Left colon (tissue), 2 donors: ENCODE data around the gene SAMM50. TPM values are rescaled to one million over a fixed set of nuclear protein-coding genes. Genes with fewer than 3 reads are reported as not detected.
"Not testable (repeated sequence)": the region's sequence is repeated elsewhere in the genome, so short reads cannot be mapped to it uniquely, and the experiment has no call there.

ENCODE experiments used
- ATAC-seq: fragments of 200-7000 bp; cut with Tn5 transposase; one replicate; pipeline ENCODE4 v1.9.1; 2020; ENCODE audit warnings: mild to moderate bottlenecking, moderate library complexity
- DNase-seq, 2 donors: peaks; one replicate each; pipeline ENCODE4 v3.0.0-alpha.2; 2020
- intact Hi-C, 2 donors: fragments of 100-400 bp; cut with DNase I in 1 of 2; cut with micrococcal nuclease in 1 of 2; formaldehyde crosslinking; loops; one replicate each; pipeline versions ENCODE4 v1.11.2 to v1.14.0; 2022; cut with DNase I, micrococcal nuclease
- total RNA-seq, 2 donors: library from RNA; stranded (reverse); fragmentation: NEBNext Ultra II Directional; extraction: Animal tissue kit (Norgen Biotek cat#: 25700); gene quantifications; one replicate each; pipeline ENCODE4 v1.2.1, GENCODE V29; 2021
- donor health status: DM: no; HTN: no; CAD: no.
- donor health status: DM: yes; HTN: yes; CAD: no.

SAMM50 gene
- total RNA-seq, 2 donors from 2014 or later: 47.1 to 59.3 TPM

GRCh38 chr22:43995057-43995685 is 39.9 kb downstream of the SAMM50 start:
- DNase-seq: no peak
- intact Hi-C loops: loop anchor here (5.0 to 10.0 kb wide), 3 partner anchors 90 to 632 kb away; no protein-coding TSS in a partner anchor
- no peak for ATAC-seq

GRCh38 chr22:43995798-43996169 is 40.5 kb downstream of the SAMM50 start:
- DNase-seq (no peak), ATAC-seq (no peak)
- intact Hi-C loops: loop anchor here (5.0 to 10.0 kb wide), 3 partner anchors 89 to 632 kb away; no protein-coding TSS in a partner anchor

- no peak for ATAC-seq
Measured at GRCh38 chr22:43996170-43996980, 41.1 kb downstream of the SAMM50 start.

DNA sequence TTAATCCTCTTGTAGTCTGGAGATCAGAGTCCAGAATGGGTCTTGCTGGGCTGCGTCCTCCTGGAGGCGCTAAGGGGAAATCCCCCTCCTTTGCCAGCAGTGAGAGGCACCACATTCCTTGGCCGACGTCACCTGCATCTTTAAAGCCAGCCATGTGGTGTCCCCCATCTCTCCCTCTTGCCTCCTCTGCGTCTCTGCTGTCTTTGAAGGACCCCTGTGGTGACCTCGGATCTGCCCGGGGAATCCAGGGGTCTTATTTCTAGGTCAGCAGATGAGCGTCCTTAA is 41.7 kb downstream of the SAMM50 start:
- ATAC-seq: no peak
- intact Hi-C loops: loop anchor here (5.0 to 10.0 kb wide), 3 partner anchors 88 to 630 kb away; no protein-coding TSS in a partner anchor
- DNase-seq: no peak

More at GRCh38 chr22:43996170-43996980, 41.1 kb downstream of the SAMM50 start:
- DNase-seq: peak; percentile 43 to 64
- intact Hi-C loops: loop anchor here (5.0 to 10.0 kb wide), 3 partner anchors 88 to 631 kb away; no protein-coding TSS in a partner anchor

- ATAC-seq: no peak
- DNase-seq: no peak
- intact Hi-C loops: loop anchor here (5.0 to 10.0 kb wide), 3 partner anchors 86 to 629 kb away; no protein-coding TSS in a partner anchor
Measured at GRCh38 chr22:43998679-43999264, 43.5 kb downstream of the SAMM50 start.

DNA sequence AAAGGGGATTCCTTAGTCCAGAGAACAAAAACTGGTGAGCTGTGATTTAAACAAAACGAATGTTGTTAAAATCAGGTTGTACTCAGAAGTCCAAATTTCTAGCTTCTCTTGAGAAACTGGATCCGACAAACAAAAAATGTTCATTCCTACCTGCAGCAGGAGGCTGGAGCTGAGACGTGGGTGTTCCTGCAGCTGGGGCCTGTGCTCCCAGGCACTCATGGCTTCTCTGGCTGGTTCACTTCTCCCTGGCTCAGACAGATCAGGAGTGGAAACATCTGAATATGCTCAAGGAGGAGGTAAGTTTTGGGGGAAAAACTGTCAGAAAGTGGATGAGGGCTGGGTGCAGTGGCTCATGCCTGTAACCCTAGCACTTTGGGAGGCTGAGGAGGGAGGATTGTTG is 44.1 kb downstream of the SAMM50 start:
- DNase-seq (no peak), ATAC-seq (no peak)
- intact Hi-C loops: loop anchor here (5.0 to 10.0 kb wide), 3 partner anchors 85 to 628 kb away; no protein-coding TSS in a partner anchor

DNA sequence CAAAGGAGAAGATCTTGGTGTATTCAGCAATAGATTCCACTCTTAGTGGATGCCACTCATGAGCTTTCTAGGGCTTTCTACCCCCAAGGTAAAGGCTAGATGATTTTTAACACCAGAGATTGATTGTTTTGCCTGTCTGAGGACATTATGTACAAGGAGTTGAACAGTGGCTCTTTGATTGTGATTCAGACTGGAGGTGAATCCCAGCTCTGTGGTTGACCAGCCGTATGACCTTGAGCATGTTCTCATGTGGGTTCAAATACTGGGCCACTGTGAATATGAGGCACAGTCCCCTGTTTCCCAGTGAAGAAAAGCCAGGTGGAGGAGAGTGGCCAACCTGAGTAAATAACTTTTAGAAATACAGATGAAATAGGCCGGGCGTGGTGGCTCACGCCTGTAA is 44.9 kb downstream of the SAMM50 start:
- intact Hi-C loops: no loop called here
- ATAC-seq: no peak
- no peak for DNase-seq

GRCh38 chr22:44001521-44001920 is 46.3 kb downstream of the SAMM50 start:
- intact Hi-C loops: no loop called here
- DNase-seq: no peak
- ATAC-seq: no peak

GRCh38 chr22:44002324-44002723 is 47.1 kb downstream of the SAMM50 start:
- no peak for ATAC-seq
- intact Hi-C loops: no loop called here

DNA sequence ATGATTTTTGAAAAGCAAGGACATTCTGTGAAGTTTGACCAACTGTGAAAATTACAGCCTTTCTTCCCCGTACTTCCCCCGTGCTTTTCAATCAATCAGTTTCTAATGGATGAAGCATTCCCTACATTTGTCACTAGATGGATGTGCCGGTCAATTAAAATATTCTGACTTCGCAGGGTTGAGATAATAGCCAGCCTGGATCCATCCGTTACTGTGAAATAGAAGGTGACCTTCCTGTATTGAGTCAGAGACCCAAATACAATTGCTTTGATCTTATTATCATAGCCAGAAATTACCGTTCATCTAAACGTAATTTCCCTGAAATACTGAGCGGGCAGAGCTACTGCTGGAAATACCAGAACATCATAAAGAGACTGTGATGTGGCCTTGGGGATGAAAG is 47.8 kb downstream of the SAMM50 start:
- intact Hi-C loops: no loop called here
- ATAC-seq (no peak), DNase-seq (no peak)

More at GRCh38 chr22:44002324-44002723, 47.1 kb downstream of the SAMM50 start:
- no peak for DNase-seq

- ATAC-seq (no peak), DNase-seq (no peak)
- intact Hi-C loops: no loop called here
Measured at GRCh38 chr22:44003405-44004103, 48.3 kb downstream of the SAMM50 start.

DNA sequence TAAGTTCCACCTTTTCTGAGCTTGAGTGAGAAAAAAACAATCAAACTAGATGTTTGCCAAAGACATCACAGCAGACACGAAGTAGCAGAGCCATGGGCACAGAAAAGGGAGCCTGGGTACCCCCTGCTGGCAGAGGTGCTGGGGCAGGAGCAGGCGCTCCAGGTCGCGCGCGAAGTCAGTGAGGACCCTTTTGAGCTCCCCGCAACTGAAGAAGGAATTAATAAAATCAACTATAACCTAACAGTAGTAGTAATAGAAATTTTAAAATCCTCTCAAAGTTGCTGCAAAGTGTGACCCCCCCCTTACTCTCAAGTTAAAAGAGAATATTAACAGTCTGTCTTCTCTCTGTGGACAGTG is 48.8 kb downstream of the SAMM50 start:
- ATAC-seq (no peak), DNase-seq (no peak)
- intact Hi-C loops: no loop called here

DNA sequence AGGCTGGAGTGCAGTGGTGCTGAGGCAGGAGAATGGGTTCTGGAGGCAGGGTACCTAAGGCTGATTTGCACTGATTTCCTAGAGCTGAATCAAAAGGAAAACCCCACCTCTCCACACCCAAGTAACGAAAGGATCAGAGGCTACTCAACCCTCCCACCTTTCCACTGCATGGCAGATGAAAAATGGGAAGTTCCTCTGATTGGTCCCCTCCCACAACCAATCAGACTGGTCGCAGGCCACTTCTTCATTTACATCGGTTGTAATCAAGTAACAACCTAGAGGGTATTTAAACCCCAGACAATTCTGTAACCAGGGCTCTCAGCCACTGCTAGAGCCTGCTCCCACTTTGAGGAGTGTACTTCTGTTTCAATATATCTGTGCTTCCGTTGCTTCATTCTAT is 50.3 kb downstream of the SAMM50 start:
- no peak for DNase-seq
- ATAC-seq: no peak

DNA sequence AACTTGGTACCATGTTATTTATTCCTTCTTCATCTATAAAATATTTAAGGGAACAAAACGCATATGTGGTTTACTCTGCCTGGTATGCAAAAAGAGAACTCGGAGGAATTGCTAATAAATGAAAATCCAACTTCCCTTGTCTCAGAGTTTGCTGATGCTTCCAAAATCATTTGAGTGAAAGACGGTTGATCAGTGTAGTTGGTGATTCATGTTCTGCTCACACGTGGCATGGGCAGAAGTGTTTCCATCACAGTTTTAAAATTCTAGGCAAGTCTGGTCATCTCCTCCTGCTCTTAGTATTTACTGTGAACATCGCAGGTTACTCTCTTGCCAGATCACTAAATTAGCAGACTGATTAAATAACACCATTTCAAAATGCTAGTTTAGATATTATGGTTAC is 56.9 kb downstream of the SAMM50 start:
- ATAC-seq (no peak), DNase-seq (no peak)
- intact Hi-C loops: no loop called here

More for the DNA sequence above, 50.3 kb downstream of the SAMM50 start:
- intact Hi-C loops: no loop called here

DNA sequence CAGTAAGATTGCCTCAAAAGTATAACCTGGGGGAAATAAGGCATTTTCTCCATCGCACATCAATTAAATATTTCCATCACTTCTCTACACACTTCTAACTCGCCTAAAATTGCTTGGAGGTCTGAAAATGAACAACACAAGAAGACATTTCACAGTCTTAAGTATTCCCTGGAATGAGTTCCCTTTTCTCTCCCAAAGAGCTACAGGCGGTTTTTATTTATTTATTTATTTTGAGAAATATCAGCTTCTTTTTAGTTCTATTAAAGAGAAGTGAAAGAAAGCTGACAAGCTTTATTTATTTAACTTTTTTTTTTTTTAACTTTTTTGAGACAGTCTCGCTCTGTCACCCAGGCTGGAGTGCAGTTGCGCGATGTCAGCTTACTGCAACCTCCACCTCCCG is 57.3 kb downstream of the SAMM50 start:
- intact Hi-C loops: no loop called here
- DNase-seq: no peak
- no peak for ATAC-seq

GRCh38 chr22:44014241-44014640 is 59.0 kb downstream of the SAMM50 start:
- intact Hi-C loops: no loop called here
- no peak for ATAC-seq

GRCh38 chr22:44016586-44016985 is 61.3 kb downstream of the SAMM50 start:
- intact Hi-C loops, ATAC-seq, DNase-seq: not testable (repeated sequence)

More at GRCh38 chr22:44014241-44014640, 59.0 kb downstream of the SAMM50 start:
- no peak for DNase-seq

DNA sequence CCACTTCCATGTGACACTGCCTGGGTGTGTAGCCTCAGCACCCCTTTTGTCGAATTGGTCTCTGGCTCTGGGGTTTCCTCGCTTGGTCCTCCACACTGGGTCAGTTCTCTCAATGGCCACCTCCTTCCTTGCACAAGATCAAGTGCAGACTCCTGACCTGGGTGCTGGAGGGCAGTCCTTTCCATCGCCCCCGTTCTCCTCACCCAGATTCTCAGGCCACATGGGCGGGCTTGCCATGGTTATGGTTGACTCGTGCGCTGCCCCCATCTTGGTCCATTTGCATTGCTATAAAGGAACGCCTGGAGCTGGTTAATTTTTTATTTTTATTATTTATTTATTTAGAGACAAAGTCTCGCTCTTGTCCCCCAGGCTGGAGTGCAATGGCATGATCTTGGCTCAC is 63.4 kb downstream of the SAMM50 start:
- DNase-seq (no peak), ATAC-seq (no peak)
- intact Hi-C loops: no loop called here

GRCh38 chr22:44019416-44019815 is 64.2 kb downstream of the SAMM50 start:
- DNase-seq: no peak
- intact Hi-C loops: no loop called here
- ATAC-seq: no peak
